Mesodermal cell (in vitro differentiated cells): ENCODE results near the gene MAGI2.

Experiments
- H3K27ac ChIP-seq: 2 replicates; pipeline ENCODE4 v1.7.0; 2013; ENCODE audit warnings: mild to moderate bottlenecking, low read depth, low read length, moderate library complexity; ENCODE audit not compliant: severe bottlenecking
- H3K36me3 ChIP-seq: 2 replicates; pipeline ENCODE4 v1.7.1; 2013; ENCODE audit warnings: mild to moderate bottlenecking, low read length, moderate library complexity; ENCODE audit not compliant: control insufficient read depth, insufficient read depth
- H3K4me1 ChIP-seq: one replicate; pipeline ENCODE4 v1.7.1; 2013; ENCODE audit warnings: mild to moderate bottlenecking, low read length; ENCODE audit not compliant: insufficient read depth, control insufficient read depth, poor library complexity, severe bottlenecking
- H3K4me3 ChIP-seq: 2 replicates; pipeline ENCODE4 v1.7.0; 2013; ENCODE audit warnings: low read length, control low read depth, mild to moderate bottlenecking; ENCODE audit not compliant: insufficient read depth, poor library complexity, severe bottlenecking; ENCODE audit errors: extremely low read depth
- H3K9me3 ChIP-seq: 2 replicates; pipeline ENCODE4 v1.7.1; 2013; ENCODE audit warnings: mild to moderate bottlenecking, low read length, moderate library complexity; ENCODE audit not compliant: control insufficient read depth
- WGBS, 2 experiments: methylation state at CpG; one replicate each; pipeline ENCODE4 v1.1.5; 2013; ENCODE audit warnings: missing lambda C conversion rate in 2 of 2; ENCODE audit not compliant: insufficient coverage in 2 of 2; 5-methylcytosine and 5-hydroxymethylcytosine counted together

The MAGI2 gene

DNA sequence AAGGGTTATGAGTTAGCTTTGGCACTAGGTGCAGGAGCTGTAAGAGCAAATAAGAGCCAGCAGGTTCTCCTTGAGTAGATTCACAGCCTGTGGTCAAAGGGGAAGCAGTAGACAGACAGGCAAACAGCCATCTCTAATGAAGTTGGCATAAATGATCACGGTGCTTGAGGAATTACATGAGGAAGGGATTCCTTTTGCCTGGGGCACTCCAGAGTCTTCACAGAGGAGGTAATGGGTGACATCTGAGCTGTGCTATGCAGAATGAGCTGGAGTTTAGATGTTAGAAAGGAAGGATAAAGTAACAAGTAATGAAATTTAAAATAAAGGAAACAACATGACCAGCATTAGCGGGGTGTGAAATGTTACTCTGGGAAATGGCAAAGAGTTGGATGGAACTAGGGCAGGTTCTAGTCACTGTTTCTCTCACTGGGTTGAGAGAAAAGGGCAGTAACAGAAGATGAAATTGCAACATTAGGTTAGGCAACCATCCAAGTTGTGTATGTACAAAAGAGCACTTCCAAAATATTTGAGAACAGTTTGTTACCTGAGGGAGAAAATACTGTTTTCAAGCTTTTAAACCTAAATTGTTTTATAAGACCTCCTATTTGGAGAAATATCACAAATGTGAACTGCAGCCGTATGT is 1041.1 kb downstream of the MAGI2 start:
- no peak overlapping the region for H3K27ac ChIP-seq
- no peaks in the 10 kb centered on the region for H3K9me3 ChIP-seq
- H3K36me3 ChIP-seq, result no peaks in the 10 kb centered on the region
- H3K4me3 ChIP-seq, result no peak overlapping the region
- 86 to 92% methylated on average over 2 of the region's 3 CpGs for WGBS, 2 experiments
- H3K4me1 ChIP-seq, result no peaks in the 10 kb centered on the region

DNA sequence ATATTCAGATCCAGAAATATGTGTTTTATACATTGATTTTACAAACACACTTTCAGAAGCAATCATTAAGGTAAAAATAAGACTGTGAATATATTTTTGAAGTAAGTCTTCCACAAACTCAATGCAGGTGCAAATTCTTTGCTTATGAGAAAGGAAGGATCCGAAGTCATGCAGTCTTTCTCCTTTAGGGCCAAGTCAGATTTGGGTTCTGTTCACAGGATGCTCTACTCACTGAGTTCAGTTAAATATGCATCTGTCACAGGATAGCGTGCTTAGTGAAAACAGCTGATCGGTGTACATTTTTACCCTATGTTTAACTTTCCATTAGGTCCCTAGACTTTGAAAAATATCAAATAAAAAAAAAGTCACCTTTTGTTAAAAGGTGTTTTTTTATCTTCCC is 1046.4 kb downstream of the MAGI2 start:
- no peaks in the 10 kb centered on the region for H3K4me1 ChIP-seq
- 90 to 91% methylated on average over 1 to 3 of the region's 3 CpGs for WGBS, 2 experiments
- H3K27ac ChIP-seq, result no peak overlapping the region
- no peaks in the 10 kb centered on the region for H3K36me3 ChIP-seq
- H3K9me3 ChIP-seq, result no peaks in the 10 kb centered on the region
- H3K4me3 ChIP-seq, result no peak overlapping the region

GRCh38 chr7:78406531-78406930 is 1046.9 kb downstream of the MAGI2 start:
- Histone ChIP-seq H3K4me3 (no peak overlapping the region), H3K27ac (no peak overlapping the region), H3K4me1 (no peaks in the 10 kb centered on the region), H3K9me3 (no peaks in the 10 kb centered on the region), H3K36me3 (no peaks in the 10 kb centered on the region)

GRCh38 chr7:78402096-78402495 is 1051.4 kb downstream of the MAGI2 start:
- H3K36me3 ChIP-seq, result no peaks in the 10 kb centered on the region
- no peak overlapping the region for H3K27ac ChIP-seq
- no peaks in the 10 kb centered on the region for H3K4me1 ChIP-seq
- 83% methylated on average over 1 of the region's 4 CpGs; no CpG with 5 or more reads in 1 of the 2 experiments for WGBS, 2 experiments
- no peaks in the 10 kb centered on the region for H3K9me3 ChIP-seq
- H3K4me3 ChIP-seq, result no peak overlapping the region

GRCh38 chr7:78400038-78400437 is 1053.4 kb downstream of the MAGI2 start:
- Histone ChIP-seq H3K9me3 (no peaks in the 10 kb centered on the region), H3K4me1 (no peaks in the 10 kb centered on the region), H3K4me3 (no peak overlapping the region), H3K27ac (no peak overlapping the region), H3K36me3 (no peaks in the 10 kb centered on the region)
- no CpG with 5 or more reads among the region's 2 CpGs for WGBS, 2 experiments

- H3K36me3 ChIP-seq, result no peaks in the 10 kb centered on the region
- H3K9me3 ChIP-seq, result no peaks in the 10 kb centered on the region
- no peak overlapping the region for H3K4me3 ChIP-seq
- no peaks in the 10 kb centered on the region for H3K4me1 ChIP-seq
- no peak overlapping the region for H3K27ac ChIP-seq
- WGBS, 2 experiments, result 73 to 80% methylated on average over 2 to 4 of the region's 4 CpGs
Measured at GRCh38 chr7:78399033-78399769, 1054.3 kb downstream of the MAGI2 start.

GRCh38 chr7:78398576-78398975 is 1054.9 kb downstream of the MAGI2 start:
- Histone ChIP-seq H3K9me3 (no peaks in the 10 kb centered on the region), H3K36me3 (no peaks in the 10 kb centered on the region), H3K4me1 (no peaks in the 10 kb centered on the region), H3K27ac (no peak overlapping the region), H3K4me3 (no peak overlapping the region)
- WGBS, 2 experiments, result 56 to 72% methylated on average over 1 to 2 of the region's 2 CpGs

DNA sequence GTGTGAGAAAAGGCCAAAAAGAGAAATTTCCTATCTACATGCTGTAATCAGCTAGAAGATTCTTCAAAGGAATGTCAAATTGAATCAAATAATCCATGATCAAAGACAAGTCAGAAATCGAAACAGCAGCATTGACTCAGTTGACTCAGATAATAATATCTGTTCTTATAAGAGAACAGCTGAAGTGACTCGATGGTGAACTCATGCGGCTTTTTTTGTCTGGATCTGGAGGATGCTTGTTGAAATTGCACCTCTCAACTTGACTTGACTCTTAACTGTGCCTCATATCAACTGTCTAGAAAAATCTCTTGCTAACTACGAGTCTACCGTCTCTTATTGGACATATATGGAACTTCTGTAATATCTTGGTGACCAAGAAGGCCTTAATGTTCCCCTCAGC is 1055.4 kb downstream of the MAGI2 start:
- Histone ChIP-seq H3K27ac (no peak overlapping the region), H3K9me3 (no peaks in the 10 kb centered on the region), H3K36me3 (no peaks in the 10 kb centered on the region), H3K4me3 (no peak overlapping the region), H3K4me1 (no peaks in the 10 kb centered on the region)
- 92 to 97% methylated on average over 2 to 4 of the region's 5 CpGs for WGBS, 2 experiments

DNA sequence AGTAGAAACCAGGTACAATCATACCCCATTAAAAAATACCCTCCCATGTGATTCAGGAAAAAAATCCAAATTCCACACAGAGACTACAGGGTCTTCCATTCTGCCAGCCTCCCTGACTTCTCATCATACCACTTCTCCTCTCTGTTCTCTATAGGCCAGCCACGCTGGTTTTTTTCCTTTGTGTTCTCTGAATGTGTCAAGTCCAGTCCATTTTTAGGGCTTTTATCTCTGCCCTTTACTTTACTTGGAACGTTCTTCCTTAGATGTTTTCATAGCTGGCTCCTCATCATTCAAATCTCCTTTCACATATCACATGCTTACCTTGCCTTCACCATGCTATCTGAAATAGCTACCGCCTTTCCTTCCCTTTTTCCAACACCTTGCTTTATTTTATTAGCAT is 1057.3 kb downstream of the MAGI2 start:
- Histone ChIP-seq H3K27ac (no peak overlapping the region), H3K36me3 (no peaks in the 10 kb centered on the region), H3K4me1 (no peaks in the 10 kb centered on the region), H3K9me3 (no peaks in the 10 kb centered on the region), H3K4me3 (no peak overlapping the region)
- WGBS, 2 experiments, result 89 to 96% methylated on average over 2 to 3 of the region's 3 CpGs

DNA sequence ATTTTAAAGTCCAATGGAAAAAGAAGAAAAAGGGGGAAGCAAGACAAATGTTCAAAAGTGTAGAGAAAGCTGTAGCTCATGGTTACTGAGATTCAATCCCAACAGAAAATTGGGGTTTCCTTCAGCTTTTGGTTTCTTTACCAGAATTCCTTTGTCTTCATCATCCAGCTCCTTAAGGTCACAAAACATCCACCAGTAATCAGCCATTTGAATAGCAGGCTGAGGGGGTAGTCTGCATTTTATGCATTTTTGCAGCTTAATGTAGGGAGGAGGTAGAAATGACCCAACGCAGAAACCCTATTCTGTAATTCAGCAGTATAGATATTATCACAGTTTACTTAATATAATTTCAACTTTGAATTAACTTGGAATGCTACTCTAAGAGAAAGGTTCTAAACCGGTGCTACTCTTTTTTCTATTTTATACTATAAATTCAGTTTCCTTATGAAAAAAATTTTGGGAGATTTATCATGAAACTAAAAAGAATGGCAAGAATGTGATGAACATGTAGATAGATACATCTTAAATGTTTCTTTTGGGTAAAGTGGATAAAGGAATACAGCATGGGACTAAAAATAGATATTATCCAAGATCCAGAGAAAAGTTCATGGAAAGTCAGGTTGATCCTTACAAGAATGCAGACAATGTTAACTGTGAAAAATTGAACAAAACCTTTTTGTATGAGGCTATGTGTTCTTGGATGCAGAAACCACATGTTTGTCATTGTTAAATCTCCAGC is 1058.0 kb downstream of the MAGI2 start:
- H3K4me1 ChIP-seq, result no peaks in the 10 kb centered on the region
- H3K36me3 ChIP-seq, result no peaks in the 10 kb centered on the region
- WGBS, 2 experiments, result no CpG with 5 or more reads among the region's 2 CpGs
- H3K27ac ChIP-seq, result no peak overlapping the region
- no peaks in the 10 kb centered on the region for H3K9me3 ChIP-seq
- H3K4me3 ChIP-seq, result no peak overlapping the region

DNA sequence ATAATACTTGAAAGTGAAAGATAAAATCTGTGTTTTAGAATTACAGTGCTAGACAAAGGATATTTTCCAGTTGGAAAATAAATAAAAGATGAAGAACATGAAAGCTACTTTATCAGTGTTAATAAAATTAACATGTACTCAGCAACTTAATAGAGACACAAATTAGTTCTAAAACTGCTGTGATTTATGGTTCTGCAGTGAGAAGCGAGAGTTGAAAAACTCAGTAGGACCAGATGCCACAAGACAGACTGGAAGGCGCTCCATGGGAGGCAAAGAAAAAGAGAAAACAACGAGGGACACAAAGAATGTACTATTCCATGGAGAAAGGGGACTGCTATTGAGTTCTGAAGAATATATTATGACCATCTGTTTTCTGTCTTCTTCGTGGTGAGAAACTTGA is 1064.4 kb downstream of the MAGI2 start:
- 71 to 82% methylated on average over 4 of the region's 4 CpGs for WGBS, 2 experiments

More for the DNA sequence above, 1064.4 kb downstream of the MAGI2 start:
- Histone ChIP-seq H3K4me1 (no peaks in the 10 kb centered on the region), H3K27ac (no peak overlapping the region), H3K4me3 (no peak overlapping the region), H3K9me3 (no peaks in the 10 kb centered on the region), H3K36me3 (no peaks in the 10 kb centered on the region)
